Smooth muscle cell of the brain vasculature (primary cell): Measurements from ENCODE around the gene WDFY4.

Experiments used
- DNase-seq: peaks from one replicate; pipeline ENCODE4 v3.0.0-alpha.2; 2012; ENCODE audit warnings: low read depth, low spot score

The WDFY4 gene

DNA sequence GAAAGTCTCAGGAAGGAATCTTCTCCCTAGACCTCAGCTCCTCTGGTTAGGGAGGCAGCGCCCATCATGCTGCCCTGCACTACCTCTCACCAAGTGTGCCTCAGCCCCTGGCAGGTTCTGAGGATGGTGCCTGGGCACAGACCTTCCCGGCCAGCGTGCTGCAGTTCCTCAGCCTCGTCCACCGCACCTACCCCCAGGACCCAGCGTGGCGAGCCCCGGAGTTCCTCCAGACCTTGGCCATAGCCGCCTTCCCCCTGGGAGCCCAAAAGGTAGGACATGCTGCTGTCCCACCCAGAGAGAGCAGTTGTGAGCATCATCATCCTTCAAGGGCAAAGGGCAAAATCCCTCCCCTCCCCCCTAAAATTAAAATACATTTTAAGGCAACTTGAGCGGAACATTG, 132.5 kb downstream of the WDFY4 start:
- no peak for DNase-seq

GRCh38 chr10:48818081-48818480, 133.4 kb downstream of the WDFY4 start:
- no peak for DNase-seq

- no peak for DNase-seq
Observed at GRCh38 chr10:48818861-48819520, 134.3 kb downstream of the WDFY4 start.

DNA sequence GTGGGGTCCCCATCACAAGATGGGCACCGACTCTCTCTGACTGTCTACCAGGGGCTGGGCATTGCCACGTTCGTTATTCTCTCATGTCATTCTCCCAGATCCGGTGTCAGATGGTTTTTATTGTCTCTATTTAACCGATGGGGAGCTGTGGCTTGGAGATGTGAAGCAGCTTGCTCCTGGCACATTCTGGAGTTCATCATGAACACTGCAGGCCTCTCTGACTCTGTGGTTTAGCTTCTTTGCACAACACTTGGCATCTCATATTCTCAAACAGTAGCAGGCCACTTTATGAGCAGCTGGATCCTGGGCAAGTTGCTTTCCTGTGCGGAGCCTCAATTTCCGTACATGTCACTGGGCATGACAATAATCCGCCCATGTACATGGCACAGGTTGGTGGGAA, 135.1 kb downstream of the WDFY4 start:
- DNase-seq: no peak

- no peak for DNase-seq
Observed at GRCh38 chr10:48820231-48820630, 135.6 kb downstream of the WDFY4 start.

GRCh38 chr10:48820699-48821098, 136.0 kb downstream of the WDFY4 start:
- DNase-seq: no peak

DNA sequence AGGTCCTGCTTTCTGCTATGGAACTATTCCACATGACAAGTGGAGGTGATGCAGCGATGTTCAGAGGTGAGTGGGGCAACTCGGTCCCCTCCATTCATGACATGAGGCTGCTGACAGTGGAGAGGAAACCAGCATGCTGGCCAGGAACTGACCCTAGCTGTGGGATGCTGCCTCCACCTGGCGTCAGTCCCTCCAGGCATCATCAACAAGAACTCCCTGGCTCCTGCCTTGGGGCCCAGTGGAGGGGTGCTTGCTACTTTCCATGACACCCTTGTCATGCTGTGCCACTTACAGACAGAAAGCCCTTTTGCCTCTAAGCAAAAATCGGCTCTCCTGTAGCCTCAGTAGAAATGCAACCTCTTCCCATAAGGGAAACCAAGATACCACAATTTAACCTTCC, 136.4 kb downstream of the WDFY4 start:
- no peak for DNase-seq

DNA sequence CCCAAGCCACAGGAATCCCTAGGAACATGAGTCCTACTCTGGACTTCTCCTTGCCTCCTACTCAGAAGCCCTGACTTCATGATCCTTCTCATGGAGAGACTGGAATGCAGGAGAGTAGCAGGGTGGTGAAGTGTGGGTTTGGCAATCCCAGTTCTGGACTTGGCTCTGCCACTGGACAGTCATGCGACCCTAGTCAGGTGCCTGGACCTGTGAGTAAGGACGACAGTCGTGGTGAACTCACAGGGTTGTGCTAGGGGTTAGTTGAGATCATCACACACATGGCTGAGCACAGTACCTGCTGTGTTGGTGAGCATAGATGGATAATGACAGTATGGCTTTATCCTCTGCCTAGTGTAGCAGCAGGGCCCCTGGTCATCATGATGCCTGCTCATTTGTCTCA, 137.0 kb downstream of the WDFY4 start:
- no peak for DNase-seq

DNA sequence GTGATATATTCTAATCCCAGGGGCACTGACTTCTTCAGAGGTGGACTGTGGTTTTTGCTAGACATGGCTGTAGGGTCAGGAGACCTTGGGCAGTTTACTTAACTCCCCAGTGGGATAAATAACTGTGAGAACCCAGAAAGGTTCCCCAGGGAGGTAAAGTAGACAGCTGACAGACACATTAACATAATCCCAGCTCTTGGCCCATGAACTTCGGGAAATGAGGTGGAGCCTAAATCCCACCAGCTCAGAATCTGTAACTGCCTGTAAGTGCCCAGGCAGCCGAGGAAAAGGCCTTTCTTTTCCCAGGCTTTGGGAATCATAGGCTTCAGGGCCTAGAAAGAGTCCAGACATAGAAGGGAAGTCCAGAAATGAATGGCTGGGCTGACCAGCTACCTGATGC, 149.0 kb downstream of the WDFY4 start:
- no peak for DNase-seq

GRCh38 chr10:48834189-48834965, 149.7 kb downstream of the WDFY4 start:
- DNase-seq: no peak

GRCh38 chr10:48835781-48836180, 151.1 kb downstream of the WDFY4 start:
- DNase-seq: no peak

DNA sequence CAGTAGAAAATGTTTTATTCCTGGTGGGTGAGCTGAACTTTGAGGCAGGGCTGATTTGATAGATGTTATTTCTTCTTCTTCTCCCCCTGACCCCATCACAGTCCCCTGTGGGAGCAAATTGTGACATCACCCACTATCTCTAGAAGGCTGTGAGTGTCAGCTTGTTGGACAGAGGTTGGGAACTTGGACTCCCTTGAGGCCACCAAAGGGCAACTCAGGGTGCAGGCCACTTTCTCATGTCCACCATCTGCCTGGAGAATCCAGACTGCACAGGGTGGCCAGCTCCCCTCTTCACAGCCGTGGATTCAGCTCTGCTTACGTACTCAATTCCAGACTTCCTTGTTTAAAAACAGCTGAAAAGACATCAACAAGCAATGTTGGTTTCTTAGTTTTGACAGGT, 151.9 kb downstream of the WDFY4 start:
- DNase-seq: no peak

GRCh38 chr10:48838834-48839233, 154.2 kb downstream of the WDFY4 start:
- no peak for DNase-seq

DNA sequence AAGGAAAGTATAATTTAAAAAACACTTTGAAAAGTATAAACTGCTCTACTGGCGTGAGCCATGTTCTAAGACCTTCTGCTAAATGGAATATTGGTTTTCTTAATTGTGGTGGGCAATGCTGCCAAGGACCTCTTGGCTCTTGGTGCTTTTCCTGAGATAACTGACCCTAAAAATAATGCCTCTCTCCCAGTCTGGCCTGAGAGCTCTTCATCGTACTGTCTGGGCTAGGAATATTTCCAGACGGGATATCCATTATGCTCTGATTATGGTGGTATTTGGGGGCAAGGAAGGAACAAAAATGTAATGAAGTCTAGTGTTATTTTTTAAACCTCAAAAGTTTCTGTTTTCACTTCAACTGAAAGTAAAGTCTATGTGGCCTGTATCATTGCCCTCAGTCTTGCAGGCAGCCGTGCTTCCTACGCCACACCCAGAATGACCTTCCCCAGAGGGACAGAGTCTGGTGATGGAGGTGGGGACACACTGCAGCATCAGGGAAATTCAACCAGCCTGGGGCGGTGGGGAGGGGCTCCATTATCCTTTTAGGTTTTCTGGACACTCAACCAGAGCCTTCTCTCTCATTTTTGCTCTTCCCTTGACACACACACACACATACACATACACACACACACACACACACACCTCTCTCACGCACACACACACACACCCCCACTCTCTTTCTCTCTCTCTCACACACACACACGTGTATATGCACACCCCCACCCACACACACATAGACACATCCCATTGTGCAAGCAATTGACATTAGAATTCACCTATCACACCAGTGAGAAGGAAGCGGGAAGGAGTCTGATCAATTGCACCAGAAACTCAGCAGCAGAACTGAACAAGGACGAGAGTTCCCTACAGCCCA, 155.4 kb downstream of the WDFY4 start:
- DNase-seq: no peak

- DNase-seq: no peak
Observed at GRCh38 chr10:48842231-48842630, 157.6 kb downstream of the WDFY4 start.

- DNase-seq: no peak
Observed at GRCh38 chr10:48843198-48843597, 158.5 kb downstream of the WDFY4 start.

GRCh38 chr10:48844616-48845015, 159.9 kb downstream of the WDFY4 start:
- no peak for DNase-seq

GRCh38 chr10:48845512-48845911, 160.8 kb downstream of the WDFY4 start:
- DNase-seq: no peak

DNA sequence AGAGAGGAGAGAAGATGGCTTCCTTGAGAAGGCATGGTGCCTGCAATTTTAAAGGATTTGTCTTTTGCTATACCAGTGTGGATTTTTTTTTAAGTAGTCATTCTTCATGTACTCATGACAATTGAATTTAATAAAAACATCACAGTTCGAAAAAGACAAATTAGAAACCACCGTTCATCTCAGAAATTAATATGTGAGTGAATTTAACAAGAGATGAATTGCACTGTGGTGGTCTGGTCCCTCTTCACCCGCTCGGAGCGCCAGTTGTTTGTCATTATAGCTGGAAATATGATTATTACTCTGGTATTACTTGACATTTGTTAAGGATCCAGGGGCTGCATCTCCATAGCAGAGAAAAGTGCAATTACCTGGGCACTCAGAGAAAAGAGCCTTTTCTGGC, 163.0 kb downstream of the WDFY4 start:
- DNase-seq: no peak

- DNase-seq: no peak
Observed at GRCh38 chr10:48856855-48857254, 172.2 kb downstream of the WDFY4 start.

DNA sequence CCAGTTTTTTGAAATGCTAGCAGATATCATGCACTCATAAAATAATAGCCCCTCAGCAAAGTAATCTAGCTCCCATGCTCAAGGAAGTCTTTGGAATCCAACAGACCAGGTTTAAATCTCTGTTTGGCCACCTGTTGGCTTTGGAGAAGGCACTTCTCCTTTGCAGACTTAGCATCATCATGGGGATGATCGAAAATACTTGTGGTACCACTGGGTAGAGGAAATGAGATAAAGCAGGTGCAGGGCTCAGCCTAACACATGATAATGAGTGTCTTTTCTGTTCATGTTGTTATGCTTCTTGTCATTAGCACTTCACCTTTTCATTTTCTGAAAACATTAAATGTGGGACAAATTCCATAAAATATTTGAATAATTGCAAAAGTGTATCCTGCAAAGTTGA, 187.6 kb downstream of the WDFY4 start:
- DNase-seq: no peak

DNA sequence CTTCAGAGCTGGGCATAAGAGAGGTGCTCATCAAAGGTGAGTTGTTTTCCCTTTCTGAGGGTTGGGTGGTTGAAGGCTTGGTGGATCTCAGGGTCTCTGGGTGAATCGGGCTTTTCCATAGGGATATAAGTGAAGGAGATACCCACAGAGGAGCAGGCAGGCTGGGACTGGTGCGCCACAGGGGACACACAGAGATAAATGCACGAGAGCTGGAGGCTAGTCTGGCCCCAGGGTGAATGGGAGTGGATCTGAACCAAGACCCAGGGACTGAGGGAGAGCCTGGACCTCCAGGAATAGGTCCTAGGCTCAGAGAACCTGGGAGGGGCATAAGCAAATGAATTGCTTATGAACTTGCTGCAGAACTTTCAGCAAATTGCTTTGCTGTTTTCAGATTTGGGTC, 193.4 kb downstream of the WDFY4 start:
- DNase-seq: no peak
